ENCODE results near the gene PHACTR1.

PHACTR1 gene

DNA sequence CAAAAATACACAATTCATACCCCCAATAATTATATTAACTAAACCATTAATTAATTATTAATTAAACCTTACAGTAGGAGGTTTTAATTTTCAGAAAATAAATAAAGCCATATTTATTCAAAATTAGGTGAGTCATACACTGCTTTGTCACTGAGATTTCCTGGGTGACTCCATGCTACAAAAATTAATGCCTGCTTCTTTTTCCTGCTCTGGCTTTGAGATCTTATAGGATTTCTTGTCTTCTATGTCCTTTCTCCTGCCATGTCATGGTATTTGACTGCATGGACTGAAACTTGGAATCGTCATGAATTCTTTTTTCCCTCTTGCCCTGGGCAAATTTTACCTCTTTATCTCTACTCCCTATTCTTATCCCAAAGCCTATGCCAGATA is 133.2 kb downstream of the PHACTR1 start:
- DNase-seq (ENCODE audit: low read depth): no peak

DNA sequence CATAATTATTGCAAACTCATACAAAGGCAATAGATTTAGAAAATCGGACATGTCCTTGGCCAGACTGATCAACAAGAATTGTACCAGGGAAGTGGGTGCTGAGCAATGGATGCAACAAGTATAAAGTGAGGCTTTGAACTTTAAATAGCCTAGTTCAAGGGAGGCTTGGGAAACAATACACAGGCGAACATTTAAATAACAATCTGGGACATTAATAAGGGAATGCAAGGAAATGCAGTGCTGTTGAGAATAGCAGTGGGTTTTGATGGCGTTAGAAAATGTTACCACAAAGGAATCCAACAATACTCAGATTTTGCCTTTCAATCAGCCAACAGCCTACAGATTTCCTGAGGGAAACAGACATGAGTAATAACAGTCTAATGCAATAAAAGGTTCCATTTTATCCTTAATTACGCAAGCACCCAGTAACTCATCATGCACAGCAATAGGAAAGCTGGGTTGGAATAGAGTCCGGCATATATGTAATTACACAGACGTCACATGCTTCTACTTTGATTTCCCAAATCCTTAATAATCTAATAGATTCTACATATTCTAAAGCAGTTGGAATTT is 134.6 kb downstream of the PHACTR1 start:
- no peak for DNase-seq (ENCODE audit: low read depth)

DNA sequence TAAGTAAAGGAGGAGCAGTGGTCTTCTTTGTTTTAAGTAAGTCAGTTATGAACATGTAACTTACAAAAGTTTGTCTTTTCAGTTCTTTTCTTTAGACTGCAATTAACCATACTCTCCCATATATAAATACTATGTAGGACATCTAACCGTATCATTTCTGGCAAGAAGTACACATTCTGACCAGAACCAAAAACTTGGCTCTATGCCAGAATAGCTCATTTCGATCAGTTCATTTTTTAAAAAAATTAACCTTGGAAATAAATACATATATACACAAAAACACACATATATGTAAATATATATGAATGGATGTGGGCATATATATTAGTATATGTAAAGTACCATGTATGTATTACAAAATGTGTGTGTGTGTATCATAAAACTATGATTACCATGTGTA is 145.0 kb downstream of the PHACTR1 start:
- no peak for DNase-seq (ENCODE audit: low read depth)

DNA sequence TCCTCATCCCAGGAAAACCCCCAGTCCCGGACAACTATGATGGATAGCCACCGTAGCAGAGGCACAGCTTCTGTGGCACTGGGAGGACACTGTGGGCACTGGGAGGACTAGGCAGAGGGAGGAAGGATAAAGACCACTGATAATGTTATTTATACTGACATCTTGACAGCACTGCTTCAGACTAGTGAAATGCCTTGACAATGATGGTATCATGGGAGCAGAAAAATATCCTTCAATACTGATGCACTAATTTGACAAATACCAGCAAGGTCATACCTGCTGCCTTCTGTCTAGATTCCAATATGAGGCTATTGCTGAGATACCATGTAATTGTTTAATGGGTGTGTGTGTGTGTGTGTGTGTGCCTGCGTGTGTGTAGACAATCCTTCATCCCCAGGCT is 148.6 kb downstream of the PHACTR1 start:
- DNase-seq (ENCODE audit: low read depth): no peak

DNA sequence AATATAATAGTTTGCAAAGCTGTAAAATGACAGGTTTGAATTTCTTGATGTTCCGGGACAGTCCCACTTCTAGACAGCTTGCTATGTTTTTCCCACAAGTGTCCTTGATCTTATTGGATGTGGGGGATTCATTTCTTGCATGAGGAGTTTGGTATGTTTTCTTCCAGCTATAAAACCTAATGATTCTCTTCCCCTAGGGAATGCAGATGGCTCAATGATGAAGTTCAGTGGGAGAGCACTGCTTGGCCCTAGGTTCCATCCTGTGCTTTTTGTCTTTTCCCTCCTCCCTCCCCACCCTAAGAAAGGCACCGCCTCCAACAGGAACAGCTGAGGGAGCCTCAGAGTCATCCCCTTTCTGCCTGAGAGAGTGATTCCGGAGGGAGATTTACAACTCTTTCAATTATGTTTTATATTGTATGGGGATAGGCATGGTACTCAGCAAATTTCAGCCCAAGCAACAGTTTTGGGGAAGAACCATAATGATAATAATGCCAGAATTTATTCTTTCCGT is 149.2 kb downstream of the PHACTR1 start:
- DNase-seq (ENCODE audit: low read depth): no peak

DNA sequence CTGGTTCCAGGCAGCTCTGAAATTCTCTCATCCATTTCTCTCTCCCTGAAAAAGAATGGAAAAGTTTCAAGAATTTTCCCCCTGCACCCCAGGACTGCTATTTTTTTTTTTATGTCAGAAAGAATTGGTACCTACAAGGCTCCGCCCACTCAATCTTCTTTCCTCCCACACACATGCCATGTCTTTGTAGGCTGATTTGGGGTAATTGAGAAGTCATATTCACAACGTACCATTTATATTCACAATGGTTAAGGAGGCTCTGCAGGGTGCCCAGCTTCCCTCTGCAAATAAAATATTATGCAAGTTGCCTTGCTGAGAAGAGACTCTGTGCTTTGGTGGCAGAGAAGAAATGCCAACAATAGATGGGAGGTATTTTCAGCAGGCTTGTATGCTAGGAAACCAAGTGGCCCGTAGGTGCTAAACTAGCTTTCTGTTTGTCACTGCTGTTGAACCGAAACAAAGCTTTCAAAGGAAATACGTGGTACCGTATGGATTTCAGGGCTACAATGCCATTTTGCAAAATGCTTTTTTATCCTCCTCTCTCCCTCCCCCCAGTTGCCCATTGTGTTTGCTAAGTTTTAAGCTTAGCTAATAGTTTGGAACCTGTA is 150.0 kb downstream of the PHACTR1 start:
- DNase-seq (ENCODE audit: low read depth): no peak

DNA sequence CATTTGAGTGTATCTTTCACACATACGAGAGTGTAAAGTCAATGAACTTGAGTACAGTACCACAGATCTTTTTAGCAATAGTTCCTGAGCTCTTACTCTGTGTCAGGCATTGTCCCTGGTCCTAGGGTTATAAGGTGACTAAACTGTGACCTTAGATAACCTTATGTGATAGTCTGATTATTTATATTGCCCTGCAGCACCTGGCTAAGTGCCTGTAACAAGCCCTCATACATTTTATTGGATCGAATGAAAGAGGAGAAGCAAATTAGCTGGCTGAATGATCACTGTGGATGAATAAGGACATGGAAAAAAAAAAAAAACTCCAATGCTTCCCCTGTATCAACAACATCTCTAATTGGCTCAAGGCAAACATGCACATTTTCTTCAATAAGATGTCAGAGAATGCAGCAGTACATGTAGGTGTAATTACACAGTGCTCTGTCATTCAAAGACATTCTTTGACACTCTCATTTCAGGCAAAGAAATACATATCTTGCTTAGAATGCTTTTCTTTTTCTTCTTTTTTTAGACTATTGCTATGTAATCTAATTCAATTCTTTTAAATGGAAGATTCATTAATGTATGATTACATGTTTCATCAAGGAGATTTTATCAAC is 153.4 kb downstream of the PHACTR1 start:
- DNase-seq (ENCODE audit: low read depth): no peak

DNA sequence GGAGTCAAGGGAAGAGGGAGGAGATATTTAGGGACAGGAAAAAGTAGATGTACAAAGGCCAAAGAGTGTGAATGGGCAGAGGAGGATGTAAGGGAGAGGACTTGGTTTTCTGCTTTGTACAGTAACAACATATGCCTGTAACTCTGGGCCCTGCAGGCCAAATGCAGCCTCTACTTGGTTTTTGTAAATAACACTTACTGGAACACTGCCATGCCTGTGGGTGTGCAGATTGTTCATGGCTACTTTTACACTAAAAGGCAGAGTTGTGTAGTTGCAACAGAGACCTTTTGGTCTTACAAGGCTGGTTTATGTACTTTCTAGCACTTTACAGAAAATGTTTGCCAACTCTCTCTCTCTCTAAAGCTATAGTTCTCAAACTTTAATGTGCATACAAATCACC is 157.1 kb downstream of the PHACTR1 start:
- DNase-seq (ENCODE audit: low read depth): no peak

DNA sequence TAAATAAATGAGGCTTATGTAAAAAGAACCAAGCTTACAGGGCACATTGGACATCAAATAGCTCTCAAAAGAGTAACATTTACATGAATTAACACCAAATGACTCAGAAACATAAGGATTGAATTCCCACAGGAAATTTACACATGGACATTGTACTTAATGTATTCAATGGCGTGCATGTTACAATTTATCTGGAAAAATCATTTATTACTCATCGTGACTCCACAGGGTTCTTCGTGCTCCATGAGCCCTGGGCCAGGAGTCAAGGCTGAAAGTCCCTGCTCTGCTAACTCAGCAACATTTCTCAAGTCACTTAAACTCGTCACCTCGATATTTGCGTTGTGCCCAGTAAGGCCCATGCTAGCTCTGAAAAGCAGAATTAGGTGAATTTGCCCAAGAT is 158.5 kb downstream of the PHACTR1 start:
- no peak for DNase-seq (ENCODE audit: low read depth)

DNA sequence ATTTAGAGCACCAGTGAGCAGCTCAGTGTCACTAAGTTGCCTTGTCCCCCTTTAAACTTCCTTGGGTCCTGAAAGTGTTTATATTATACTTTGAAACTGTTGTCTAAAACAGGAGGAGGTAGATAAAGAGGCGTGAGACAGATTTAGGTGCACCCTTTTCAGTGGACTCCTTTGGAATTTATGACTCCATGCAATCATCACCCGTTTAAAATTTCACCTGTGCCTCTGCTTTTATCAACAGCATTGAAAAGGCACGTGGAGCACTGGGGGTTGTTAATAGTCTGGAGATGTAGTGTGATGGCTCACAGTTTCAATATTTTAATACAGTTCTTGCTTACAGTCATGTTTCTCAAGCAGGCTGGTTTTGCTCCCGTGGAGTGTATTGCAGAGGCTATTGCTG is 162.2 kb downstream of the PHACTR1 start:
- no peak for DNase-seq (ENCODE audit: low read depth)

DNA sequence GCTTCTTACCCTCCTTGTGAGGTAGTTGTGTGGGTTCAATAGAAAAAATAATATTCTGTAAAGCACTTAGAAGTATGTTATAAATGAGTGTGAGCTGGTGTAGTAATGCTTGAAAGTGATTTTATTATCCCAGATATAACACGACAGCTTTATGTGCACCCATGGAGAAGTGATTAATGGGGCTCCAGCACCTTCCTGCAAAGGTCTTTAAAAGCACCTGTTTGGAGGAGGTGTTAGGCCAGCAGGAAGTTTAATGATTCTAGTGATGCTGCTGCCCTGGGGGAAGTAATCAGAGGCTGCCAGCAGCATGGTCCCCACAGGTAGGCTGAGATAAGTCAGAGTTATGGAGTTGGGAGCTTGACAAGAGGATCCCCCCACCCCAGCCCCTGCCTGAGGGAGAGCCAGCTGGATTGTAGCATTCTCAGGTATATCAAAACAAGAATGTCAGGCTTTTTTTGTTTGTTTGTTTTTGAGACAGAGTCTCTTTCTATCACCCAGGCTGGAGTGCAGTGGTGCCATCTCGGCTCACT is 166.3 kb downstream of the PHACTR1 start:
- DNase-seq (ENCODE audit: low read depth): no peak

DNA sequence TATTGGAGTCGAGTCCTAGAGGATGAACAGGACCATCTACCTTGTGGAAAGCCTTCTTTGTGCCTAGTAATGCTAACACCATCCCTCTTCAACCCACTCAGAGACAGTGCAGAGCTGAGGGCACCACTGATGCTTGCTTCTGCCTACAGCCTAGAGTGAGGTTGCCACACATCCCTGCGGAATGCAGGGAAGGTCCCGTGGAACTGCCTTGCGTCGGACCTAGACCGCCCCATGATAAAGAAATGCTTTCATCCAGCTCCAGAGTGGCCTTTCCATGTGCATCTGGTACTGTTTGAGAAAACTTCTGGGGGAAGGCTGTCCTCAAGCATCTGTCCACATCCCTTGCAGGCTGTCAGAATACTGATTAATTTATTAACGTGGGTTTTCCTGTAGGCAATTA is 168.4 kb downstream of the PHACTR1 start:
- DNase-seq (ENCODE audit: low read depth): no peak

DNA sequence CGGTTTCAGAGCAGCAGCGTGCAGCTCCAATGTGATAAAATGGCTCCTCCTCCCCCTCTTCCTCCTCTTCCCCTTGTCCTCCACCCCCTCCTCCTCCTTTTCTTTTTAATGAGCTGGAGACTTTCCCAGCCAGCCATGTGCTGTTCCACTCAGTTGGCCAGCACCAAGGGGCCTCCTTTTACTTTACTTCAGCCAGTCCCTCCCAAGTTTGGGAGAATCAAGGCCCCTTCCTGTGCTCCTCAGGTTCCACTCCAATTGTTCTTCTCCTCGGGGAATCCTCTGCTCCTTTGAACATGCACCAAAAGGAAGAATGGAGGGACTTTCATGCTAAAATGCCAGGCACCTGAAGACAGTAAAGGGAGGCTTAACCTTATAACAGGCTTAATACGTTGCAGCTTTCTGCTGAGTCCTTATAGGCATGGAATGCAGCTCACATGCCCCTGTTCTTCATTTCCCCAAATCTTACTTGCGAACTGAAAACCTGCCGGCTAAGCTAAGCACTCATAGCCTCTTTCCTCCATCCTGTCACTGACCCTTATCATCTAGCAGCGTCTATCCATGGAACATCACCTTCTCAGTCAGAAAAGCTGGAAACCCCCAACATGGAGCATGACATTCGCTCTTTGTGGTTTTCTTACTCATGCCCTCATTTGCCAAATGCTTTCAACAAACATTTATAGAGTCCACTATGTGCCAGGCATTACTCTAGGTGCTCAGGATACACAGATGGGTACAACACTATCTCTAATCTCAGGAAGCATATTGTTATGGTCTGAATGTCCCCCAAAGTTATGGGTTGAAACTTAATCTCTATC is 170.6 kb downstream of the PHACTR1 start:
- DNase-seq (ENCODE audit: low read depth): no peak

DNA sequence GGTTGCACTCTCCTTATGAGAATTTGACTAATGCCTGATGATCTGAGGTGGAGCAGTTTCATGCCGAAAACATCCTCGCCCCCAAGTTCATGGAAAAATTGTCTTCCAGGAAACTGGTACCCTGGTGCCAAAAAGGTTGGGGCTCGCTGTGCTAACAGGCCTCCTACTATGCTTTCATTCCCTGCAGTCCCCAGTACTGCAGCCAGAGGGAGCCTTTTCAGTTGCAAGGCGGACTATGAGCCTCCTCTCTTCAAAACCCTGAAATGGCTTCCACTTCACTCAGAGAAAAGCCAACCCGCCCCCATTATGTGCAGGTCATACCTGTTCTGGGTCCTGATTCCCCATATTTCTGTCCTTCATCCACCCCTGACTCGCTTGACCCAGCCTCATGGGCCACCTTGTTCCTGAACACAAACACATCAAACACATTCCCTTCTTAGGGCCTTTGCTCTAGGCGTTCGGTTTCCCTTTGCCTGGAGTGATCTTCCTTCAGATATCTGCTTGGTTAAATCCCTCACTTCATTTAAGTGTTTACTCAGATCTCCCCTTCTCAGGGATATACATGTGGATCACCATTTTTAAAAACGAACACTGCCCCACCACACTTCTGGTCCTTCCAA is 173.7 kb downstream of the PHACTR1 start:
- no peak for DNase-seq (ENCODE audit: low read depth)

DNA sequence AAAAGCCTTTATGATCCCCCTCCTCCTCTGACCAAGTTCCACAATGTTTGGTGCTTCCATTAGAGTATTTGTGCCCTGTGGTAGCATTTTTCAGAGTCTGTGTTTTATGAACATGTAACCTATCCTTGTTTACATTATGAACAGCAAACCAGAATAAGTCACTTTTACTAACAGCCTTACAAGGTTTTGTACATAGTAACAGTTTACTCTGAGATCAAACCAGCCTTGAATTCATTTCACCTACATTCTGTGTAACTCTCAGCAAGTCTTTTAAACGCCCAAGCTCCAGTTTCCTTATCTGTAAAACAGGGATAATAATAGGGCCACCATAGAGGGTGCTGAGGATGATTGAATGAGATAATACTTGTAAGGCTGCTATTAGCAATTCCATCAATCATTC is 175.0 kb downstream of the PHACTR1 start:
- DNase-seq (ENCODE audit: low read depth): no peak

DNA sequence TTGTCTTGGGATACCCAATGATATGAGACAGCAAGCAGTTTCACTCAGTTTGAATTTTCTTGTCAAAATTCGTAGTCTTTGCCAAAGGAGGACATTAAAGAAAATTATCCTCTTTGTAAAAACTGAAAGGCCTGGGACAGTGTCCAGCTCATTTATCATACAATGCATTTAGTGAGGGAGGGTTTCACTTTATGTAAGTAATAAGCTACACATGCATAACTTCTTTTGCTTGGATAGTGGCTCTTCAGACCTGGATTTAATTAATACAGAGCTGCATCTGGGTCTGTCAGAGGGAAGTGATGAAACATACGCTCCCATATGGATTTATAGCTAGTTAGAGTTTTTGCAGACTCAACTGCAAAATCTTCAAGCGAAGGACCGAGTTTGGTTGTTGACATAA is 175.6 kb downstream of the PHACTR1 start:
- no peak for DNase-seq (ENCODE audit: low read depth)

DNA sequence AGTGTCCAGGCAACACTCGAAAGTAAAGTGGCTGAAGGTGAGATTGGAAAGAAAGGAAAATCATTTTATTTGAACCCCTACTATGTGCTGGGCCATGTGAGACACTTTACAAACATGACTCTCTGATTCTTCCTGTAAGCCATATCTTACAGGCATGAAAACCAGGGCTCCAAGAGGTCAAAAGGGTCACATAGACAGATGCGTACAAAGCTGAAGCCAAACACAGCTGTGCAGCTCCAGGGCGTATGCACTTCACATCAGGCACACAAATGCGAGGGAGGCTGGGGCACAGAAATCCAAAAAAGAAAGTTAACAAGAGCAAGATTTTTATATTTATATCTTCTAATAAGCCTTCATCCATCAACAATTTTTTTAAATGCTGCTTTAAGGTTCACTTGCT is 176.5 kb downstream of the PHACTR1 start:
- no peak for DNase-seq (ENCODE audit: low read depth)

DNA sequence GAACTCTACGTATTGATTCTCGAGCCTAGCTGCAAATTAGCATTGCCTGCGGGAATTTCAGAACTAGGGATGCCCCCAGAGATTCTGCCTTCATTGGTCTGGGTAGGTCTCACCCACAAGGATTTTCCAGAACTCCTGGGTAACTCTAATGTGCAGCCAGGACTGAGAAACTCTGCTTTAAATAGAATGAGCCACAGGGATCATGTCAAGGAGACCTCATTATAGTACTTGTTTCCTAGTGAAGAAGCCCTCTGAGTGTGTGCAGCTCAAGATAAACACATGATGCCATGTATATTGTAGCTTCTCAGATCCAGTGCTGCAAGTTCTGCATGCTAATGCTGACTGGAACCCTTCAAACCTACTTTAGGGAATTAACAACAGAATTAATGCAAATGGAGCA is 179.2 kb downstream of the PHACTR1 start:
- DNase-seq (ENCODE audit: low read depth): no peak

DNA sequence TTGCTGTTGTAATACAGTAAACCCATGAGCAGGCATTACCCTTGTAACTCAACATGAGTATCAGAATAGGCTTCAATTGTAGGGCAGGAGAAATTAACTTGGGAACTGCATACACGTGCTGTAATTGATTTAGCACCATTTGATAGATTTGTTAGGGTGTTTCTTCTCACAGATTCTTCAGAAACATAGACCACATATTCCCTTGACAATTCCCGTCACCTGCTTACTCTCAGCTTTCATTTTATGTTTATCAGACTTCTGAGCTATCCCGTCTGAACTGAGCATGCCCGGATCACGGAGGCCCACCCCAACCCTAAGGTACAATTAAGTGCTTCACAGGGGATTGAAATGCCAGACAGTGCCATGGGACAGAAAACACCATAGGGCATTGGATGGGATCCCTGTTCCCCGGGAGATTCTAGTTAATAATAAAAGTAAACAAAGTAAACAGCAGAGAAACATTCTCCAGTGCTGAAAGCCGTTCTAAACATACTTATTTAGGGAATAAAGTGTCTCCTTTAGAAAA is 179.7 kb downstream of the PHACTR1 start:
- DNase-seq (ENCODE audit: low read depth): no peak

DNA sequence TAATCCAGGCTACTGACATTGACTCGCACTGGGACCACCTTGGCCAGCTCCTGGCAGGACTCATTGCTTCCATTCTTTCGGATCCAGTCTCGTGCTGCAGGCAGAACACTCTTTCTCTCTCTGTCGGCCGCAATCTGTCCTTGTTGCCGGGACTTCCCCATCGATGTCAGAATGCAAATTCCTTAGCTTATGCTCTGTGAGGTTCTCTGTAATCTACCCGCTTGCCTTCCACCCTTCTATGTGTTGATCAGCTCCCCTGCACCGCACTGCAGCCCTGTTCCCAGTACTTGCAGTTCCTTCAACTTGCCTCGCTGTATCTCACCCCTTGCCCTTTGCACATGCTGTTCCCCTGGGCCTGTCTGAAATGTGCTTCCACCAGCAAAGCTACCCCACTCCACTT is 182.0 kb downstream of the PHACTR1 start:
- DNase-seq (ENCODE audit: low read depth): no peak

DNA sequence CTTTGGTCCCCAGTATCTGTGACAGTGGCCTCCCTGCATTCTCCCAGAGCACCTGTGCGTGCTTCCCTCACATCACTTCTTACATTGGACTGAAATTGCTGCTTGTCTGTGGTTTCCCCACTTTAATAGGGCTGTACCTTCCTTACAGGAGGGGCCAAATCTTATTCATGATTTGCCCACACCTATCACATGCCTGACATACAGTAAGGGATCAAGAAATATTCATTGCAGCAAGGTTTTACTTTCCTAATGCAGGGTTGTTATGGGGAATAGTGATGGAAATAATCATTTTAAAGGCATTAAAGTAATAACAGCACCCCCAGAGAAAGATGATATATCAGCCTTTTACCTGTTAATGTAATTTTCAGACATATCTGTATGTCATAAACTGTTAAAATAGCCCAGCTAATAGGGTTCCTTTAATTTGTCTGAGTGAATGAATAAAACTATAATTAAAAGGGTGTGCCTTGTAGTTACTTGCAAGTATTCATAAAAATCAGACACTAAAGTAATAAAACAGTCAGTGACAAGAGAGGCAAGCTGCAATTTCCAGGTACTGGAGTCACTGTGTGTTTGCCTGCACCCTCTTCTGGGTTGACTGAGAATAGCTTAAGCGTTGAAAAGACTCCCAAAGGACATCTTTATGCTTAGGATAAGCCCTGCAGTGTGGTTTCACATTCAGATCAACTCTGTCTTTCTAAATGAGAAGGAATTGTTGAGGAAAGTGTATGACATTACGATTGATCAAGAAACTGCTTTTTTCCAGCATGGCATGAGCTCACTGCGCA is 182.7 kb downstream of the PHACTR1 start:
- DNase-seq (ENCODE audit: low read depth): no peak

All from stimulated activated CD8-positive, alpha-beta memory T cell treated with anti-CD3 and anti-CD28 coated beads, Interleukin-15, amount 100 ng/mL, for 24 hours (primary cell).